Skin of body (tissue), 2 donors: Measurements from ENCODE around the gene SFTPB. TPM values are rescaled to one million over a fixed set of nuclear protein-coding genes. Genes with fewer than 3 reads are reported as not detected.
"Not testable (repeated sequence)": the region's sequence is repeated elsewhere in the genome, so short reads cannot be mapped to it uniquely, and the experiment has no call there.

Experiments
- DNase-seq: peaks from one replicate; lab custom pipeline; 2025; lab: John Stamatoyannopoulos, UW
- total RNA-seq: library from RNA; depleted of rRNA; stranded (reverse); fragments of >200 nt; gene quantifications from one replicate; pipeline ENCODE4 v1.2.3, GENCODE V29; 2014

Gene SFTPB
- total RNA-seq, 1 donor from 2014 or later, result not detected

- no peak for DNase-seq
Observed at GRCh38 chr2:85656468-85656867, 11.5 kb downstream of the SFTPB start.

GRCh38 chr2:85655961-85656417 is 12.0 kb downstream of the SFTPB start:
- no peak for DNase-seq

GRCh38 chr2:85653996-85654395 is 14.0 kb downstream of the SFTPB start:
- no peak for DNase-seq

- DNase-seq, result no peak
Observed at GRCh38 chr2:85652056-85652455, 15.9 kb downstream of the SFTPB start.

- DNase-seq, result no peak
Observed at GRCh38 chr2:85651097-85651496, 16.9 kb downstream of the SFTPB start.

GRCh38 chr2:85650456-85650855 is 17.5 kb downstream of the SFTPB start:
- no peak for DNase-seq

- no peak for DNase-seq
Observed at GRCh38 chr2:85649201-85650190, 18.5 kb downstream of the SFTPB start.

GRCh38 chr2:85648619-85649018 is 19.4 kb downstream of the SFTPB start:
- DNase-seq, result no peak

GRCh38 chr2:85647823-85648526 is 20.0 kb downstream of the SFTPB start:
- DNase-seq, result no peak

- no peak for DNase-seq
Observed at GRCh38 chr2:85646166-85646565, 21.8 kb downstream of the SFTPB start.

GRCh38 chr2:85644909-85645308 is 23.1 kb downstream of the SFTPB start:
- no peak for DNase-seq

- DNase-seq, result no peak
Observed at GRCh38 chr2:85642725-85643124, 25.3 kb downstream of the SFTPB start.

GRCh38 chr2:85635636-85636035 is 32.4 kb downstream of the SFTPB start:
- no peak for DNase-seq

- no peak for DNase-seq
Observed at GRCh38 chr2:85635011-85635410, 33.0 kb downstream of the SFTPB start.

- no peak for DNase-seq
Observed at GRCh38 chr2:85631316-85631715, 36.7 kb downstream of the SFTPB start.

- DNase-seq, result no peak
Observed at GRCh38 chr2:85628658-85629057, 39.3 kb downstream of the SFTPB start.

GRCh38 chr2:85623991-85624390 is 44.0 kb downstream of the SFTPB start:
- DNase-seq, result no peak

- no peak for DNase-seq
Observed at GRCh38 chr2:85621338-85621737, 46.7 kb downstream of the SFTPB start.

GRCh38 chr2:85619617-85620016 is 48.4 kb downstream of the SFTPB start:
- DNase-seq, result no peak

GRCh38 chr2:85617723-85618122 is 50.3 kb downstream of the SFTPB start:
- not testable (repeated sequence) for DNase-seq

GRCh38 chr2:85615413-85615728 is 52.6 kb downstream of the SFTPB start:
- DNase-seq, result no peak

GRCh38 chr2:85614757-85615156 is 53.2 kb downstream of the SFTPB start:
- DNase-seq, result not testable (repeated sequence)
